Measurements from ENCODE around the gene PTPRN2. TPM values are rescaled to one million over a fixed set of nuclear protein-coding genes. Genes with fewer than 3 reads are reported as not detected.

The PTPRN2 gene
- total RNA-seq, 2 donors from 2014 or later: 26.1 to 55.5 TPM

GRCh38 chr7:157613575-157614322 lies 973.9 kb downstream of the PTPRN2 start:
- Histone ChIP-seq H3K27ac (peak overlapping the region in 1 of 2 donors; percentile 33), H3K4me1 (replicated peaks) (no peaks in the 10 kb centered on the region), H3K27me3 (replicated peaks; ENCODE audit: insufficient read depth) (no peaks in the 10 kb centered on the region), H3K4me3 (peak overlapping the region; percentile 21 to 23), H3K36me3 (no peaks in the 10 kb centered on the region), H3K9me3 (no peaks in the 10 kb centered on the region)
- WGBS: 70% methylated on average over 45 of the region's 51 CpGs
- intact Hi-C loops (cut with DNase I): no loop called here
- DNase-seq (ENCODE audit: low spot score): no peak
- TF ChIP-seq CTCF (IDR thresholded peaks at IDR 0.05): no peak
- TF ChIP-seq POLR2AphosphoS5 (IDR thresholded peaks at IDR 0.05): no peak
- no peak for TF ChIP-seq POLR2A (IDR thresholded peaks at IDR 0.05)

GRCh38 chr7:157612664-157613561 lies 974.7 kb downstream of the PTPRN2 start:
- TF ChIP-seq POLR2A (IDR thresholded peaks at IDR 0.05): no peak
- TF ChIP-seq CTCF (IDR thresholded peaks at IDR 0.05): peak in 1 of 4 experiments; percentile 14
- TF ChIP-seq POLR2AphosphoS5 (IDR thresholded peaks at IDR 0.05): no peak
- Histone ChIP-seq H3K4me1 (replicated peaks) (no peaks in the 10 kb centered on the region), H3K27me3 (replicated peaks; ENCODE audit: insufficient read depth) (no peaks in the 10 kb centered on the region), H3K27ac (peak overlapping the region in 1 of 2 donors; percentile 33), H3K9me3 (no peaks in the 10 kb centered on the region), H3K36me3 (no peaks in the 10 kb centered on the region), H3K4me3 (peak overlapping the region; percentile 21 to 23)
- intact Hi-C loops (cut with DNase I): no loop called here
- DNase-seq (ENCODE audit: low spot score): no peak
- WGBS: 63% methylated on average over 68 of the region's 79 CpGs

GRCh38 chr7:157612009-157612663 lies 975.5 kb downstream of the PTPRN2 start:
- Histone ChIP-seq H3K27ac (no peak overlapping the region), H3K4me3 (no peak overlapping the region), H3K36me3 (no peaks in the 10 kb centered on the region), H3K27me3 (replicated peaks; ENCODE audit: insufficient read depth) (no peaks in the 10 kb centered on the region), H3K9me3 (no peaks in the 10 kb centered on the region), H3K4me1 (replicated peaks) (no peaks in the 10 kb centered on the region)
- no peak for DNase-seq (ENCODE audit: low spot score)
- no peak for TF ChIP-seq POLR2AphosphoS5 (IDR thresholded peaks at IDR 0.05)
- no peak for TF ChIP-seq CTCF (IDR thresholded peaks at IDR 0.05)
- 90% methylated on average over 32 of the region's 33 CpGs for WGBS
- intact Hi-C loops (cut with DNase I): no loop called here

GRCh38 chr7:157611341-157611740 lies 976.3 kb downstream of the PTPRN2 start:
- no peaks in the 10 kb centered on the region for H3K4me1 ChIP-seq (replicated peaks)
- H3K4me3 ChIP-seq: no peak overlapping the region
- H3K9me3 ChIP-seq: no peaks in the 10 kb centered on the region
- no peak overlapping the region for H3K27ac ChIP-seq
- H3K36me3 ChIP-seq: no peaks in the 10 kb centered on the region
- TF ChIP-seq POLR2AphosphoS5 (IDR thresholded peaks at IDR 0.05) (no peak), POLR2A (IDR thresholded peaks at IDR 0.05) (no peak), CTCF (IDR thresholded peaks at IDR 0.05) (no peak)
- WGBS: 94% methylated on average over 18 of the region's 18 CpGs
- no peaks in the 10 kb centered on the region for H3K27me3 ChIP-seq (replicated peaks; ENCODE audit: insufficient read depth)
- no peak for DNase-seq (ENCODE audit: low spot score)
- intact Hi-C loops (cut with DNase I): no loop called here
